Panc1 (cell line): ENCODE data around the gene MCF2L2. TPM values are rescaled to one million over a fixed set of nuclear protein-coding genes. Genes with fewer than 3 reads are reported as not detected.

ENCODE experiments used
- ATAC-seq: fragments of 200-7000 bp; cut with Tn5 transposase; 2 replicates; pipeline ENCODE4 v1.9.1; 2020; ENCODE audit warnings: mild to moderate bottlenecking, moderate library complexity
- BruUV-seq: library from RNA; stranded (reverse); fragments of 400-500 nt; replicated peaks from 2 replicates; lab custom pipeline; 2021; lab: Mats Ljungman, UMichigan
- CTCF ChIA-PET: fragments of 300-600 bp; sonication (Branson Sonifier 250); formaldehyde crosslinking; loops from one replicate; lab custom pipeline; 2022; ENCODE audit warnings: antibody characterized with exemption; lab: Charles Lee
- POLR2A ChIA-PET: fragments of 300-600 bp; sonication (Branson Sonifier 250); formaldehyde crosslinking; loops from one replicate; lab custom pipeline; 2022; ENCODE audit warnings: antibody characterized with exemption; lab: Charles Lee
- DNase-seq: peaks from one replicate; pipeline ENCODE4 v3.0.0-alpha.2; 2010; ENCODE audit warnings: low read depth, low spot score
- H3K27ac ChIP-seq: 2 replicates; pipeline ENCODE4 v1.5.1; 2011; ENCODE audit warnings: mild to moderate bottlenecking, low read length, inconsistent platforms
- H3K27me3 ChIP-seq: fragments of 200-500 bp; sonication (Bioruptor generic); 2 replicates; pipeline ENCODE4 v1.6.0; 2014; ENCODE audit warnings: low read length, inconsistent platforms; ENCODE audit not compliant: control insufficient read depth, insufficient read depth
- H3K36me3 ChIP-seq: fragments of 200-500 bp; sonication (Bioruptor generic); 2 replicates; pipeline ENCODE4 v1.5.1; 2014; ENCODE audit warnings: inconsistent platforms, mild to moderate bottlenecking, low read length, moderate library complexity; ENCODE audit not compliant: control insufficient read depth, insufficient read depth
- H3K4me1 ChIP-seq: 2 replicates; pipeline ENCODE4 v1.5.1; 2011; ENCODE audit warnings: inconsistent platforms, mild to moderate bottlenecking, low read length, moderate library complexity; ENCODE audit not compliant: control insufficient read depth, insufficient read depth
- H3K4me3 ChIP-seq, 2 experiments: 2 replicates each; pipeline ENCODE4 v1.5.1; 2011 to 2012; ENCODE audit warnings: low read depth in 2 of 2, low read length in 2 of 2, mild to moderate bottlenecking in 2 of 2, inconsistent platforms in 1 of 2, moderate library complexity in 1 of 2
- H3K9me3 ChIP-seq: fragments of 200-500 bp; sonication (Bioruptor generic); 2 replicates; pipeline ENCODE4 v1.5.1; 2014; ENCODE audit warnings: low read depth, mild to moderate bottlenecking, inconsistent platforms, low read length, moderate library complexity; ENCODE audit not compliant: control insufficient read depth, insufficient read depth
- POLR2AphosphoS5 ChIP-seq: IDR thresholded peaks from 2 replicates; pipeline ENCODE4 v1.6.1; 2012; ENCODE audit warnings: mild to moderate bottlenecking, low read depth, low read length, moderate library complexity
- SIN3A ChIP-seq: IDR thresholded peaks from 2 replicates; pipeline ENCODE4 v1.6.1; 2012; ENCODE audit warnings: low read depth, mild to moderate bottlenecking, low read length, moderate library complexity, borderline replicate concordance; ENCODE audit not compliant: insufficient read depth
- TCF7L2 ChIP-seq: IDR thresholded peaks from 2 replicates; pipeline ENCODE4 v1.6.1; 2011; ENCODE audit warnings: mild to moderate bottlenecking, low read depth, low read length, inconsistent platforms
- in situ Hi-C: cut with HindIII; loops from 2 replicates; pipeline ENCODE4 v1.10.0; 2016; ENCODE audit warnings: low sequenced_read_pairs, low pct_unique_long_range_greater_than_20kb
- intact Hi-C: fragments of 100-400 bp; cut with micrococcal nuclease; formaldehyde crosslinking; loops from one replicate; pipeline ENCODE4 v1.10.0; 2022; ENCODE audit not compliant: unreplicated experiment
- total RNA-seq: library from RNA; stranded (reverse); gene quantifications from one replicate; pipeline ENCODE4 v1.2.1, GENCODE V29; 2021; ENCODE audit not compliant: unreplicated experiment
- TF ChIP-seq, protein P1 (sequence below), 2 experiments: IDR thresholded peaks; 2 replicates each; pipeline ENCODE4 v1.6.1; 2011 to 2012; ENCODE audit warnings: low read depth in 2 of 2, control low read depth in 1 of 2, low read length in 1 of 2, mild to moderate bottlenecking in 1 of 2, moderate library complexity in 1 of 2; ENCODE audit not compliant: insufficient read depth in 1 of 2
- TF ChIP-seq, protein P2 (sequence below): fragments of 450-650 bp; IDR thresholded peaks from 2 replicates; pipeline ENCODE4 v1.5.1; 2017; ENCODE audit warnings: mild to moderate bottlenecking

MCF2L2 gene
- total RNA-seq, 1 experiment from 2014 or later = 1.0 TPM

DNA sequence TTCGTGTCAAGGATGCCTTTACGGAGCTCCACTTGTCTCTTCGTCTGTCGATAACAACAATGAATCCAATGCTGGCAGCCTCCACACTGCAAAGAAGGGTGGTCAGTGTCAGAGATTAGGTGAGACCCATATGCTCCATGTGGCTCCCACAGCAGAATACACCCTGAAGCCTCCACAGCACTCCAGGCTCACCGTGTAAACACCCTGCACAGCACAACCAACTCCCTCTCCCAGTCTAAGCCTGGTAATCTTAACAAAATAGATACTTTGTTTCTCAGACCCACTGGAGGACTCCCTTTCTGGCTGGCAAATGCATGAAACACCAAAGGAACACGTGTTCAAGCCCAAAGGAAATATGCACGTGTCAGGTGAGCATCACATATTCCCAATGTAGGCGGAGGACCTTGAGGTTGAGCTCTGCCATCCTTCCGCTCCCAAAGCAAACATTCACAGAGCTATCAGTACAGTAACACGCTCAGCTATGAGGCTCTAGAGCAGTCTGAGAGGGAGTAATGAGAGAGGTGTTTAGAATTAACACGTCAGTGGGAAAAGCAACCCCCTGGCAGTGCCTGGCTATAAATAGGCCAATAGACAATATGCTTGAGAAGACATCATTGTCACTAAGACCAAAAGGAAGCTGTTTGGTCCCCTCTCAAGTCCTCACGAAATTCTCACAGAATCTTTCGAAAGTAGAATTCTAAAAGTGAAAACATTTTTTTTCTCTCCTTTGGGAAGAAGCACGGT, 86.7 kb downstream of the MCF2L2 start:
- Histone ChIP-seq H3K27ac (no peak overlapping the region), H3K36me3 (no peaks in the 10 kb centered on the region), H3K4me1 (no peaks in the 10 kb centered on the region), H3K27me3 (no peaks in the 10 kb centered on the region), H3K4me3 (no peak overlapping the region), H3K9me3 (no peaks in the 10 kb centered on the region)
- POLR2A ChIA-PET = no interaction called here
- no TSS peak for BruUV-seq
- ATAC-seq = no peak
- in situ Hi-C loops (no loop called here), intact Hi-C loops (no loop called here)
- no peak for DNase-seq
- CTCF ChIA-PET = no interaction called here
- no peak for TF ChIP-seq TCF7L2
- TF ChIP-seq, protein P1, sequence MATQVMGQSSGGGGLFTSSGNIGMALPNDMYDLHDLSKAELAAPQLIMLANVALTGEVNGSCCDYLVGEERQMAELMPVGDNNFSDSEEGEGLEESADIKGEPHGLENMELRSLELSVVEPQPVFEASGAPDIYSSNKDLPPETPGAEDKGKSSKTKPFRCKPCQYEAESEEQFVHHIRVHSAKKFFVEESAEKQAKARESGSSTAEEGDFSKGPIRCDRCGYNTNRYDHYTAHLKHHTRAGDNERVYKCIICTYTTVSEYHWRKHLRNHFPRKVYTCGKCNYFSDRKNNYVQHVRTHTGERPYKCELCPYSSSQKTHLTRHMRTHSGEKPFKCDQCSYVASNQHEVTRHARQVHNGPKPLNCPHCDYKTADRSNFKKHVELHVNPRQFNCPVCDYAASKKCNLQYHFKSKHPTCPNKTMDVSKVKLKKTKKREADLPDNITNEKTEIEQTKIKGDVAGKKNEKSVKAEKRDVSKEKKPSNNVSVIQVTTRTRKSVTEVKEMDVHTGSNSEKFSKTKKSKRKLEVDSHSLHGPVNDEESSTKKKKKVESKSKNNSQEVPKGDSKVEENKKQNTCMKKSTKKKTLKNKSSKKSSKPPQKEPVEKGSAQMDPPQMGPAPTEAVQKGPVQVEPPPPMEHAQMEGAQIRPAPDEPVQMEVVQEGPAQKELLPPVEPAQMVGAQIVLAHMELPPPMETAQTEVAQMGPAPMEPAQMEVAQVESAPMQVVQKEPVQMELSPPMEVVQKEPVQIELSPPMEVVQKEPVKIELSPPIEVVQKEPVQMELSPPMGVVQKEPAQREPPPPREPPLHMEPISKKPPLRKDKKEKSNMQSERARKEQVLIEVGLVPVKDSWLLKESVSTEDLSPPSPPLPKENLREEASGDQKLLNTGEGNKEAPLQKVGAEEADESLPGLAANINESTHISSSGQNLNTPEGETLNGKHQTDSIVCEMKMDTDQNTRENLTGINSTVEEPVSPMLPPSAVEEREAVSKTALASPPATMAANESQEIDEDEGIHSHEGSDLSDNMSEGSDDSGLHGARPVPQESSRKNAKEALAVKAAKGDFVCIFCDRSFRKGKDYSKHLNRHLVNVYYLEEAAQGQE (IDR thresholded peaks at IDR 0.05; ENCODE audit: insufficient read depth in 1 of 2, low read depth in 2 of 2, low read length in 1 of 2) = no peak
- no peak for TF ChIP-seq POLR2AphosphoS5

DNA sequence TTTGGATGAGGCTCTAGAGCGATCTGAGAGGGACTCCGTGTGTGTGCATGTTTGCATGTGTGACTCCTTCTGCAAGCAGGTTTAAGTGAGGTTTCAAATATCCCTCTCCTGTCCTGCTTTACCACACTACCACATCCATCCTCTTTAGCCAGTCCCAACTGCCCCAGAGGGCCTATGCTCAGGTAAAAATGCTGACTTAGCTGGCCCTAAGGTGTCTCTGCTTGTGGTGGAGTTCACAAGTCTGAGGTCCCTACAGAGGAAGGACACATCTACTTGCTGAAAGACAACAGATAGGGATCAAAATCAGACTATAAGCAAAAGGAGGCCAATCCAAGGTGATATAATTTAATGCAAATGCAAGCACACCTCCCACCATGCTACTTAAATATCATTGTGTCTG, 88.2 kb downstream of the MCF2L2 start:
- intact Hi-C loops (no loop called here), in situ Hi-C loops (no loop called here)
- ChIA-PET POLR2A (no interaction called here), CTCF (no interaction called here)
- Histone ChIP-seq H3K27ac (no peak overlapping the region), H3K4me1 (no peaks in the 10 kb centered on the region), H3K36me3 (no peaks in the 10 kb centered on the region), H3K9me3 (no peaks in the 10 kb centered on the region), H3K27me3 (no peaks in the 10 kb centered on the region), H3K4me3 (no peak overlapping the region)
- TF ChIP-seq POLR2AphosphoS5 (no peak), SIN3A (no peak), TCF7L2 (no peak)
- TF ChIP-seq, protein P1 (IDR thresholded peaks at IDR 0.05; ENCODE audit: insufficient read depth in 1 of 2, low read depth in 2 of 2, low read length in 1 of 2) = no peak
- TF ChIP-seq, protein P2, sequence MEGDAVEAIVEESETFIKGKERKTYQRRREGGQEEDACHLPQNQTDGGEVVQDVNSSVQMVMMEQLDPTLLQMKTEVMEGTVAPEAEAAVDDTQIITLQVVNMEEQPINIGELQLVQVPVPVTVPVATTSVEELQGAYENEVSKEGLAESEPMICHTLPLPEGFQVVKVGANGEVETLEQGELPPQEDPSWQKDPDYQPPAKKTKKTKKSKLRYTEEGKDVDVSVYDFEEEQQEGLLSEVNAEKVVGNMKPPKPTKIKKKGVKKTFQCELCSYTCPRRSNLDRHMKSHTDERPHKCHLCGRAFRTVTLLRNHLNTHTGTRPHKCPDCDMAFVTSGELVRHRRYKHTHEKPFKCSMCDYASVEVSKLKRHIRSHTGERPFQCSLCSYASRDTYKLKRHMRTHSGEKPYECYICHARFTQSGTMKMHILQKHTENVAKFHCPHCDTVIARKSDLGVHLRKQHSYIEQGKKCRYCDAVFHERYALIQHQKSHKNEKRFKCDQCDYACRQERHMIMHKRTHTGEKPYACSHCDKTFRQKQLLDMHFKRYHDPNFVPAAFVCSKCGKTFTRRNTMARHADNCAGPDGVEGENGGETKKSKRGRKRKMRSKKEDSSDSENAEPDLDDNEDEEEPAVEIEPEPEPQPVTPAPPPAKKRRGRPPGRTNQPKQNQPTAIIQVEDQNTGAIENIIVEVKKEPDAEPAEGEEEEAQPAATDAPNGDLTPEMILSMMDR = no peak
- ATAC-seq (no peak), DNase-seq (no peak)
- BruUV-seq = no TSS peak
